Neural cell (in vitro differentiated cells): Measurements from ENCODE around the gene CIAPIN1.

ENCODE experiments used
- EZH2 ChIP-seq: fragments of 200-600, 300-800 bp; shearing (Covaris generic), sonication (generic); IDR thresholded peaks from 2 replicates; pipeline ENCODE4 v1.6.1; 2014; ENCODE audit warnings: antibody characterized with exemption, low read length, borderline replicate concordance, mild to moderate bottlenecking; ENCODE audit not compliant: insufficient read depth, poor library complexity, severe bottlenecking
- POLR2AphosphoS5 ChIP-seq: IDR thresholded peaks from 2 replicates; pipeline ENCODE4 v1.6.1; 2012
- REST ChIP-seq: IDR thresholded peaks from 2 replicates; pipeline ENCODE4 v1.6.1; 2012; ENCODE audit warnings: borderline replicate concordance

DNA sequence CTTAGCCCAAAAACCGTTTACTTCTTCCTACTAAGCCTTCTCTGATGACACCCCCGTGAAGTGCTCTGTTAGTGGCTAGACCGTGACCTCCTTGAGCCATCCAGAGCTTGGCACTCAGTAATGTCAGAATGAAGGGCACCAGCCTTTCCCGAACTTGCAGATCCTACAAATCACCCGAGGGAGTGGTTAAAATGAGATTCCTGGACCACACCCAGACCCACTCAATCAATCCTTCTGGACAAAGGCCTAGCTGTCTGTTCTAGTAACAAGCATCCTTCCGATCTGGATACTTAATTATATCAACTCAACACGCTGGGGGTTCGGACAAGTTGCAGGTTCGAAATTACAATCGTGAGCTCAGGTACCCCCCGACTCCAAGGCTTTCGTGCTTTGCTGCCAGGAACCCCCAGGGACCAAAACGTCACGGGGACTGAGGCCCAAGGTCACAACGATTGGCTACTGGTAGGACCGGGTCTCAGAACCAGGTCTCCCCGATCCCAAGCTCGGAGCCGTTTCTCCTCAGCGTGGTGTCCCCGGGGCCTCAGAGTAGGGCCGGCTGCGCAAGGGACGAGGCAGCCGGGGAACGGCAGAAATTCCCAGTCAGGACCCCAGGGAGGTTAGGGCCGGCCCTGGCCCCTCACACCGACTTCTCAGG lies 527 bp downstream of the CIAPIN1 start:
- TF ChIP-seq POLR2AphosphoS5: no peak
- TF ChIP-seq EZH2: no peak
- no peak for TF ChIP-seq REST
